WTC11 (cell line): Measurements from ENCODE around the gene ADCY5. TPM values are rescaled to one million over a fixed set of nuclear protein-coding genes. Genes with fewer than 3 reads are reported as not detected.

ENCODE experiments used
- ATAC-seq: fragments of 200-7000 bp; cut with Tn5 transposase; 2 replicates; pipeline ENCODE4 v1.10.0; 2021; ENCODE audit warnings: mild to moderate bottlenecking, moderate library complexity
- CTCF ChIA-PET: fragments of 300-600 bp; sonication (Branson Sonifier 250); formaldehyde crosslinking; loops from one replicate; lab custom pipeline; 2021; ENCODE audit warnings: antibody characterized with exemption; lab: Charles Lee
- POLR2A ChIA-PET: fragments of 350-600 bp; sonication (Branson Sonifier 250); formaldehyde crosslinking; loops from one replicate; lab custom pipeline; 2021; ENCODE audit warnings: antibody characterized with exemption; lab: Charles Lee
- DNase-seq: peaks from one replicate; pipeline ENCODE4 v3.0.0; 2021; ENCODE audit warnings: low spot score
- H3K27ac Mint-ChIP-seq: 2 replicates; pipeline ENCODE4 v1.8.0; 2021; ENCODE audit warnings: mixed read lengths
- H3K27me3 Mint-ChIP-seq: 2 replicates; pipeline ENCODE4 v1.8.0; 2021; ENCODE audit warnings: low read depth, mild to moderate bottlenecking, moderate library complexity, mixed read lengths
- H3K36me3 Mint-ChIP-seq: 2 replicates; pipeline ENCODE4 v1.8.0; 2021; ENCODE audit warnings: mixed read lengths
- H3K4me1 Mint-ChIP-seq: 2 replicates; pipeline ENCODE4 v1.8.0; 2022; ENCODE audit warnings: mixed read lengths
- H3K4me3 Mint-ChIP-seq: 2 replicates; pipeline ENCODE4 v1.8.0; 2021; ENCODE audit warnings: mild to moderate bottlenecking, moderate library complexity, mixed read lengths
- H3K9me3 Mint-ChIP-seq: 2 replicates; pipeline ENCODE4 v1.8.0; 2021; ENCODE audit warnings: mixed read lengths
- CREB1 ChIP-seq: sonication (generic); formaldehyde crosslinking; IDR thresholded peaks from 2 replicates; pipeline ENCODE4 v1.8.0; 2023; ENCODE audit warnings: mild to moderate bottlenecking, missing genetic modification reagents
- FOXP1 ChIP-seq: sonication (generic); formaldehyde crosslinking; IDR thresholded peaks from 2 replicates; pipeline ENCODE4 v1.8.0; 2022; ENCODE audit warnings: missing genetic modification reagents, mild to moderate bottlenecking, moderate library complexity, borderline replicate concordance
- GRHL2 ChIP-seq: fragments of 250-450 bp; sonication (Bioruptor Pico); IDR thresholded peaks from 2 replicates; pipeline ENCODE4 v1.8.0; 2022; ENCODE audit warnings: mild to moderate bottlenecking, moderate library complexity; ENCODE audit not compliant: insufficient replicate concordance, severe bottlenecking
- HMGA2 ChIP-seq: fragments of 250-450 bp; sonication (Bioruptor Pico); IDR thresholded peaks from 2 replicates; pipeline ENCODE4 v1.4.0; 2021; ENCODE audit warnings: mild to moderate bottlenecking, moderate library complexity
- NFATC4 ChIP-seq: fragments of 250-450 bp; sonication (Bioruptor Pico); IDR thresholded peaks from 2 replicates; pipeline ENCODE4 v1.9.0; 2021; ENCODE audit warnings: mild to moderate bottlenecking
- NFE2L1 ChIP-seq: sonication (generic); formaldehyde crosslinking; IDR thresholded peaks from 2 replicates; pipeline ENCODE4 v1.8.1; 2023; ENCODE audit warnings: missing genetic modification reagents
- SMAD3 ChIP-seq: sonication (generic); formaldehyde crosslinking; IDR thresholded peaks from 2 replicates; pipeline ENCODE4 v1.8.0; 2022; ENCODE audit warnings: missing genetic modification reagents, mild to moderate bottlenecking, borderline replicate concordance
- SP1 ChIP-seq: sonication (generic); formaldehyde crosslinking; conservative IDR thresholded peaks from 2 replicates; pipeline ENCODE4 v1.8.1; 2022; ENCODE audit warnings: missing genetic modification reagents
- TCF7 ChIP-seq: sonication (generic); formaldehyde crosslinking; IDR thresholded peaks from 2 replicates; pipeline ENCODE4 v1.8.0; 2022; ENCODE audit warnings: mild to moderate bottlenecking, low read depth, missing genetic modification reagents, moderate library complexity
- ZBTB21 ChIP-seq: sonication (generic); formaldehyde crosslinking; IDR thresholded peaks from 2 replicates; pipeline ENCODE4 v1.8.1; 2023; ENCODE audit warnings: mild to moderate bottlenecking, missing genetic modification reagents, borderline replicate concordance
- ZNF232 ChIP-seq: sonication (generic); formaldehyde crosslinking; IDR thresholded peaks from 2 replicates; pipeline ENCODE4 v1.8.0; 2022; ENCODE audit warnings: mild to moderate bottlenecking, missing genetic modification reagents
- ZNF317 ChIP-seq: sonication (generic); formaldehyde crosslinking; IDR thresholded peaks from 2 replicates; pipeline ENCODE4 v1.8.1; 2023; ENCODE audit warnings: low read depth, mild to moderate bottlenecking, moderate library complexity, missing genetic modification reagents, borderline replicate concordance
- ZNF396 ChIP-seq: fragments of 250-450 bp; sonication (Bioruptor Pico); IDR thresholded peaks from 2 replicates; pipeline ENCODE4 v1.8.0; 2021; ENCODE audit warnings: mild to moderate bottlenecking, moderate library complexity, borderline replicate concordance
- total RNA-seq: library from RNA; stranded (reverse); gene quantifications from 3 replicates; pipeline ENCODE4 v1.2.3, GENCODE V29; 2021
- TF ChIP-seq, protein P1 (sequence below): fragments of 250-450 bp; sonication (Bioruptor Pico); IDR thresholded peaks from 2 replicates; pipeline ENCODE4 v1.9.0; 2021; ENCODE audit warnings: mild to moderate bottlenecking
- TF ChIP-seq, protein P2 (sequence below): sonication (generic); formaldehyde crosslinking; IDR thresholded peaks from 2 replicates; pipeline ENCODE4 v1.8.1; 2023; ENCODE audit warnings: mild to moderate bottlenecking, missing genetic modification reagents
- TF ChIP-seq, protein P3 (sequence below): fragments of 250-450 bp; sonication (Bioruptor Pico); IDR thresholded peaks from 2 replicates; pipeline ENCODE4 v1.9.0; 2021; ENCODE audit warnings: mild to moderate bottlenecking, borderline replicate concordance
- TF ChIP-seq, protein P4 (sequence below): sonication (generic); formaldehyde crosslinking; IDR thresholded peaks from 2 replicates; pipeline ENCODE4 v1.8.0; 2022; ENCODE audit warnings: mild to moderate bottlenecking, missing genetic modification reagents
- TF ChIP-seq, protein P5 (sequence below): sonication (generic); formaldehyde crosslinking; IDR thresholded peaks from 2 replicates; pipeline ENCODE4 v1.8.1; 2022; ENCODE audit warnings: mild to moderate bottlenecking, missing genetic modification reagents, moderate library complexity, borderline replicate concordance
- TF ChIP-seq, protein P6 (sequence below): sonication (generic); formaldehyde crosslinking; IDR thresholded peaks from 2 replicates; pipeline ENCODE4 v1.8.1; 2022; ENCODE audit warnings: missing genetic modification reagents, borderline replicate concordance
- TF ChIP-seq, protein P7 (sequence below): sonication (generic); formaldehyde crosslinking; IDR thresholded peaks from 2 replicates; pipeline ENCODE4 v1.8.0; 2023; ENCODE audit warnings: missing genetic modification reagents, mild to moderate bottlenecking, borderline replicate concordance

ADCY5 gene
- total RNA-seq, 1 experiment from 2014 or later, result 23.5 TPM

DNA sequence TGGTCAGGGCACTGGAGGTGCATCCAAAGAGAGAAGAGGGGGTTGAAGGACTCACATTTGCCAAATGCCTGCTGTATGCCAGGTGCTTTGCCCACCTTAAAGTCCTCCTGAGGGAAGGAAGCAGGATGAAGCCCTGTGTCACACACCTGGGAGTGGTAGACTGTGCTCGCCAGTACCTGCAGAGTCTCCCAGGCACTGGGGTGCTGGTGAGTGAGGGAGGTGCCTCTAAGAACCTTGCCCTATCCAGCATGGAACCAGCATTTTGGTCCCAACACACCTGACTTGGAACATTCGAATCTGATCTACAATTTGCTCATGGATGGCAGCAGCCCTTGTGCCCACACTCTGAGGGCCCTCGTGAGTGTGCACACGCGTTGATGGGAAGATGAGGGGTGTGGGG is 170.4 kb downstream of the ADCY5 start (continued):
- TF ChIP-seq, protein P1, sequence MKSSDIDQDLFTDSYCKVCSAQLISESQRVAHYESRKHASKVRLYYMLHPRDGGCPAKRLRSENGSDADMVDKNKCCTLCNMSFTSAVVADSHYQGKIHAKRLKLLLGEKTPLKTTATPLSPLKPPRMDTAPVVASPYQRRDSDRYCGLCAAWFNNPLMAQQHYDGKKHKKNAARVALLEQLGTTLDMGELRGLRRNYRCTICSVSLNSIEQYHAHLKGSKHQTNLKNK (CRISPR knock-in tag), result no peak
- TF ChIP-seq FOXP1 (no peak), TCF7 (CRISPR knock-in tag) (no peak), ZNF232 (CRISPR knock-in tag) (no peak), ZNF317 (CRISPR knock-in tag) (no peak), NFATC4 (CRISPR knock-in tag) (no peak), ZBTB21 (CRISPR knock-in tag) (no peak), GRHL2 (no peak)
- TF ChIP-seq, protein P2, sequence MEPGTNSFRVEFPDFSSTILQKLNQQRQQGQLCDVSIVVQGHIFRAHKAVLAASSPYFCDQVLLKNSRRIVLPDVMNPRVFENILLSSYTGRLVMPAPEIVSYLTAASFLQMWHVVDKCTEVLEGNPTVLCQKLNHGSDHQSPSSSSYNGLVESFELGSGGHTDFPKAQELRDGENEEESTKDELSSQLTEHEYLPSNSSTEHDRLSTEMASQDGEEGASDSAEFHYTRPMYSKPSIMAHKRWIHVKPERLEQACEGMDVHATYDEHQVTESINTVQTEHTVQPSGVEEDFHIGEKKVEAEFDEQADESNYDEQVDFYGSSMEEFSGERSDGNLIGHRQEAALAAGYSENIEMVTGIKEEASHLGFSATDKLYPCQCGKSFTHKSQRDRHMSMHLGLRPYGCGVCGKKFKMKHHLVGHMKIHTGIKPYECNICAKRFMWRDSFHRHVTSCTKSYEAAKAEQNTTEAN, result no peak
- TF ChIP-seq, protein P3, sequence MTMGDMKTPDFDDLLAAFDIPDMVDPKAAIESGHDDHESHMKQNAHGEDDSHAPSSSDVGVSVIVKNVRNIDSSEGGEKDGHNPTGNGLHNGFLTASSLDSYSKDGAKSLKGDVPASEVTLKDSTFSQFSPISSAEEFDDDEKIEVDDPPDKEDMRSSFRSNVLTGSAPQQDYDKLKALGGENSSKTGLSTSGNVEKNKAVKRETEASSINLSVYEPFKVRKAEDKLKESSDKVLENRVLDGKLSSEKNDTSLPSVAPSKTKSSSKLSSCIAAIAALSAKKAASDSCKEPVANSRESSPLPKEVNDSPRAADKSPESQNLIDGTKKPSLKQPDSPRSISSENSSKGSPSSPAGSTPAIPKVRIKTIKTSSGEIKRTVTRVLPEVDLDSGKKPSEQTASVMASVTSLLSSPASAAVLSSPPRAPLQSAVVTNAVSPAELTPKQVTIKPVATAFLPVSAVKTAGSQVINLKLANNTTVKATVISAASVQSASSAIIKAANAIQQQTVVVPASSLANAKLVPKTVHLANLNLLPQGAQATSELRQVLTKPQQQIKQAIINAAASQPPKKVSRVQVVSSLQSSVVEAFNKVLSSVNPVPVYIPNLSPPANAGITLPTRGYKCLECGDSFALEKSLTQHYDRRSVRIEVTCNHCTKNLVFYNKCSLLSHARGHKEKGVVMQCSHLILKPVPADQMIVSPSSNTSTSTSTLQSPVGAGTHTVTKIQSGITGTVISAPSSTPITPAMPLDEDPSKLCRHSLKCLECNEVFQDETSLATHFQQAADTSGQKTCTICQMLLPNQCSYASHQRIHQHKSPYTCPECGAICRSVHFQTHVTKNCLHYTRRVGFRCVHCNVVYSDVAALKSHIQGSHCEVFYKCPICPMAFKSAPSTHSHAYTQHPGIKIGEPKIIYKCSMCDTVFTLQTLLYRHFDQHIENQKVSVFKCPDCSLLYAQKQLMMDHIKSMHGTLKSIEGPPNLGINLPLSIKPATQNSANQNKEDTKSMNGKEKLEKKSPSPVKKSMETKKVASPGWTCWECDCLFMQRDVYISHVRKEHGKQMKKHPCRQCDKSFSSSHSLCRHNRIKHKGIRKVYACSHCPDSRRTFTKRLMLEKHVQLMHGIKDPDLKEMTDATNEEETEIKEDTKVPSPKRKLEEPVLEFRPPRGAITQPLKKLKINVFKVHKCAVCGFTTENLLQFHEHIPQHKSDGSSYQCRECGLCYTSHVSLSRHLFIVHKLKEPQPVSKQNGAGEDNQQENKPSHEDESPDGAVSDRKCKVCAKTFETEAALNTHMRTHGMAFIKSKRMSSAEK (CRISPR knock-in tag), result no peak
- TF ChIP-seq, all 79 proteins: peak for 0

DNA sequence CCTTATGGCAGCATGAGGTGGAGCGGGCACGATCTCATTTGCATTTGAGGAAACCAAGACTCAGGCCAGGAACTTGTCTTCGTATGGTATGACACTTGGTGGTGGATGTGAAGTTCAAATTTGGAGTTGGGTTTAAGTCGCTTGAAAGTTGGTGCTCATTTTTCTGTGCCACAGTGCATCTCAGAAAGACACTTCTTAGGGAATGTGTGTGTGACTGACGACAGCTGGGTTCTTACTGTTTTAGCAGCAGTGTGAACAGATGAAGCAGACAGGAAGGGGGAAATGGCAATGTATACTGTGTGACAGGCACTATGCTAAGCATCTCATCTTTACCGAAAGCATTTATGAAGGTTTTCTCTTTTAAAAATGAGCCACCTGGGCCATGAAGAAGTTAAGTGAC is 171.8 kb downstream of the ADCY5 start:
- H3K4me3 Mint-ChIP-seq, result no peak overlapping the region
- peaks cover 35% of the 10 kb centered on the region for H3K4me1 Mint-ChIP-seq
- H3K27ac Mint-ChIP-seq, result no peak overlapping the region
- no peaks in the 10 kb centered on the region for H3K9me3 Mint-ChIP-seq
- DNase-seq (no peak), ATAC-seq (no peak)
- H3K36me3 Mint-ChIP-seq, result no peaks in the 10 kb centered on the region
- CTCF ChIA-PET, result interaction anchor here (1.9 kb wide), 1 partner anchor 9 kb away, joined by 6 read pairs; no protein-coding TSS in a partner anchor
- POLR2A ChIA-PET, result no interaction called here
- H3K27me3 Mint-ChIP-seq, result no peaks in the 10 kb centered on the region
- TF ChIP-seq GRHL2 (no peak), NFE2L1 (no peak), HMGA2 (no peak), ZNF396 (no peak), SMAD3 (no peak), CREB1 (no peak), SP1 (CRISPR knock-in tag) (no peak), NFATC4 (CRISPR knock-in tag) (no peak)
- TF ChIP-seq, protein P4, sequence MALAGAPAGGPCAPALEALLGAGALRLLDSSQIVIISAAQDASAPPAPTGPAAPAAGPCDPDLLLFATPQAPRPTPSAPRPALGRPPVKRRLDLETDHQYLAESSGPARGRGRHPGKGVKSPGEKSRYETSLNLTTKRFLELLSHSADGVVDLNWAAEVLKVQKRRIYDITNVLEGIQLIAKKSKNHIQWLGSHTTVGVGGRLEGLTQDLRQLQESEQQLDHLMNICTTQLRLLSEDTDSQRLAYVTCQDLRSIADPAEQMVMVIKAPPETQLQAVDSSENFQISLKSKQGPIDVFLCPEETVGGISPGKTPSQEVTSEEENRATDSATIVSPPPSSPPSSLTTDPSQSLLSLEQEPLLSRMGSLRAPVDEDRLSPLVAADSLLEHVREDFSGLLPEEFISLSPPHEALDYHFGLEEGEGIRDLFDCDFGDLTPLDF, result no peak
- TF ChIP-seq, protein P5, sequence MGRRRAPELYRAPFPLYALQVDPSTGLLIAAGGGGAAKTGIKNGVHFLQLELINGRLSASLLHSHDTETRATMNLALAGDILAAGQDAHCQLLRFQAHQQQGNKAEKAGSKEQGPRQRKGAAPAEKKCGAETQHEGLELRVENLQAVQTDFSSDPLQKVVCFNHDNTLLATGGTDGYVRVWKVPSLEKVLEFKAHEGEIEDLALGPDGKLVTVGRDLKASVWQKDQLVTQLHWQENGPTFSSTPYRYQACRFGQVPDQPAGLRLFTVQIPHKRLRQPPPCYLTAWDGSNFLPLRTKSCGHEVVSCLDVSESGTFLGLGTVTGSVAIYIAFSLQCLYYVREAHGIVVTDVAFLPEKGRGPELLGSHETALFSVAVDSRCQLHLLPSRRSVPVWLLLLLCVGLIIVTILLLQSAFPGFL (CRISPR knock-in tag), result no peak
- TF ChIP-seq, protein P6, sequence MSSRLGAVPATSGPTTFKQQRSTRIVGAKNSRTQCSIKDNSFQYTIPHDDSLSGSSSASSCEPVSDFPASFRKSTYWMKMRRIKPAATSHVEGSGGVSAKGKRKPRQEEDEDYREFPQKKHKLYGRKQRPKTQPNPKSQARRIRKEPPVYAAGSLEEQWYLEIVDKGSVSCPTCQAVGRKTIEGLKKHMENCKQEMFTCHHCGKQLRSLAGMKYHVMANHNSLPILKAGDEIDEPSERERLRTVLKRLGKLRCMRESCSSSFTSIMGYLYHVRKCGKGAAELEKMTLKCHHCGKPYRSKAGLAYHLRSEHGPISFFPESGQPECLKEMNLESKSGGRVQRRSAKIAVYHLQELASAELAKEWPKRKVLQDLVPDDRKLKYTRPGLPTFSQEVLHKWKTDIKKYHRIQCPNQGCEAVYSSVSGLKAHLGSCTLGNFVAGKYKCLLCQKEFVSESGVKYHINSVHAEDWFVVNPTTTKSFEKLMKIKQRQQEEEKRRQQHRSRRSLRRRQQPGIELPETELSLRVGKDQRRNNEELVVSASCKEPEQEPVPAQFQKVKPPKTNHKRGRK (CRISPR knock-in tag), result no peak
- TF ChIP-seq, protein P7, sequence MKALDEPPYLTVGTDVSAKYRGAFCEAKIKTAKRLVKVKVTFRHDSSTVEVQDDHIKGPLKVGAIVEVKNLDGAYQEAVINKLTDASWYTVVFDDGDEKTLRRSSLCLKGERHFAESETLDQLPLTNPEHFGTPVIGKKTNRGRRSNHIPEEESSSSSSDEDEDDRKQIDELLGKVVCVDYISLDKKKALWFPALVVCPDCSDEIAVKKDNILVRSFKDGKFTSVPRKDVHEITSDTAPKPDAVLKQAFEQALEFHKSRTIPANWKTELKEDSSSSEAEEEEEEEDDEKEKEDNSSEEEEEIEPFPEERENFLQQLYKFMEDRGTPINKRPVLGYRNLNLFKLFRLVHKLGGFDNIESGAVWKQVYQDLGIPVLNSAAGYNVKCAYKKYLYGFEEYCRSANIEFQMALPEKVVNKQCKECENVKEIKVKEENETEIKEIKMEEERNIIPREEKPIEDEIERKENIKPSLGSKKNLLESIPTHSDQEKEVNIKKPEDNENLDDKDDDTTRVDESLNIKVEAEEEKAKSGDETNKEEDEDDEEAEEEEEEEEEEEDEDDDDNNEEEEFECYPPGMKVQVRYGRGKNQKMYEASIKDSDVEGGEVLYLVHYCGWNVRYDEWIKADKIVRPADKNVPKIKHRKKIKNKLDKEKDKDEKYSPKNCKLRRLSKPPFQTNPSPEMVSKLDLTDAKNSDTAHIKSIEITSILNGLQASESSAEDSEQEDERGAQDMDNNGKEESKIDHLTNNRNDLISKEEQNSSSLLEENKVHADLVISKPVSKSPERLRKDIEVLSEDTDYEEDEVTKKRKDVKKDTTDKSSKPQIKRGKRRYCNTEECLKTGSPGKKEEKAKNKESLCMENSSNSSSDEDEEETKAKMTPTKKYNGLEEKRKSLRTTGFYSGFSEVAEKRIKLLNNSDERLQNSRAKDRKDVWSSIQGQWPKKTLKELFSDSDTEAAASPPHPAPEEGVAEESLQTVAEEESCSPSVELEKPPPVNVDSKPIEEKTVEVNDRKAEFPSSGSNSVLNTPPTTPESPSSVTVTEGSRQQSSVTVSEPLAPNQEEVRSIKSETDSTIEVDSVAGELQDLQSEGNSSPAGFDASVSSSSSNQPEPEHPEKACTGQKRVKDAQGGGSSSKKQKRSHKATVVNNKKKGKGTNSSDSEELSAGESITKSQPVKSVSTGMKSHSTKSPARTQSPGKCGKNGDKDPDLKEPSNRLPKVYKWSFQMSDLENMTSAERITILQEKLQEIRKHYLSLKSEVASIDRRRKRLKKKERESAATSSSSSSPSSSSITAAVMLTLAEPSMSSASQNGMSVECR (CRISPR knock-in tag), result no peak
